ENCODE data around the gene AVEN.

AVEN gene

GRCh38 chr15:34065941-34066340 is 26.9 kb upstream of the AVEN start:
- Histone ChIP-seq H3K4me1 (ENCODE audit: control extremely low read depth in 1 of 4, control insufficient read depth in 4 of 4, insufficient read depth in 4 of 4, low read length in 3 of 4) (peaks cover 0 to 7% (median 1%) of the 10 kb centered on the region in 4 experiments), H3K4me3 (ENCODE audit: control insufficient read depth in 1 of 7, extremely low read depth in 1 of 7, insufficient read depth in 4 of 7, low read depth in 2 of 7, low read length in 6 of 7) (no peak overlapping the region), H3K27me3 (replicated peaks in 2 of 5; ENCODE audit: control insufficient read depth in 4 of 5, insufficient read depth in 5 of 5, low read length in 4 of 5) (no peaks in the 10 kb centered on the region), H3K36me3 (ENCODE audit: control insufficient read depth in 4 of 4, insufficient read depth in 4 of 4, low read length in 3 of 4) (no peaks in the 10 kb centered on the region), H3K27ac (ENCODE audit: insufficient read depth in 1 of 2, low read depth in 1 of 2, low read length in 2 of 2, poor library complexity in 1 of 2, severe bottlenecking in 2 of 2) (no peak overlapping the region), H3K9me3 (ENCODE audit: control extremely low read depth in 1 of 5, control insufficient read depth in 4 of 5, insufficient read depth in 2 of 5, low read depth in 1 of 5, low read length in 4 of 5) (no peaks in the 10 kb centered on the region)
- WGBS (ENCODE audit: insufficient coverage): 96% methylated on average over 8 of the region's 8 CpGs
- ChIA-PET CTCF (interaction anchor here (1.1 to 1.4 kb wide), 2 partner anchors 10 to 23 kb away, joined by 3 to 4 read pairs; no protein-coding TSS in a partner anchor), POLR2A (no interaction called here)
- DNase-seq: no peak

- DNase-seq: no peak
- Histone ChIP-seq H3K4me1 (ENCODE audit: control extremely low read depth in 1 of 4, control insufficient read depth in 4 of 4, insufficient read depth in 4 of 4, low read length in 3 of 4) (peaks cover 0 to 7% (median 1%) of the 10 kb centered on the region in 4 experiments), H3K27ac (ENCODE audit: insufficient read depth in 1 of 2, low read depth in 1 of 2, low read length in 2 of 2, poor library complexity in 1 of 2, severe bottlenecking in 2 of 2) (no peak overlapping the region), H3K36me3 (ENCODE audit: control insufficient read depth in 4 of 4, insufficient read depth in 4 of 4, low read length in 3 of 4) (no peaks in the 10 kb centered on the region), H3K9me3 (ENCODE audit: control extremely low read depth in 1 of 5, control insufficient read depth in 4 of 5, insufficient read depth in 2 of 5, low read depth in 1 of 5, low read length in 4 of 5) (no peaks in the 10 kb centered on the region), H3K27me3 (replicated peaks in 2 of 5; ENCODE audit: control insufficient read depth in 4 of 5, insufficient read depth in 5 of 5, low read length in 4 of 5) (no peaks in the 10 kb centered on the region), H3K4me3 (ENCODE audit: control insufficient read depth in 1 of 7, extremely low read depth in 1 of 7, insufficient read depth in 4 of 7, low read depth in 2 of 7, low read length in 6 of 7) (no peak overlapping the region)
- ChIA-PET POLR2A (no interaction called here), CTCF (interaction anchor here (1.1 to 1.4 kb wide), 4 partner anchors 10 to 144 kb away, joined by 3 to 4 read pairs (median 4); no protein-coding TSS in a partner anchor)
- no CpG with 5 or more reads among the region's 3 CpGs for WGBS (ENCODE audit: insufficient coverage)
These were observed 26.3 kb upstream of the AVEN start for GRCh38 chr15:34065261-34065660.

- DNase-seq: peak in 2 of 3 donors; percentile 43 to 55
- H3K9me3 ChIP-seq (ENCODE audit: control extremely low read depth in 1 of 5, control insufficient read depth in 4 of 5, insufficient read depth in 2 of 5, low read depth in 1 of 5, low read length in 4 of 5): no peaks in the 10 kb centered on the region
- ChIA-PET CTCF (interaction anchor here (1.1 to 2.6 kb wide), 4 partner anchors 31 to 292 kb away, joined by 3 to 7 read pairs (median 4); no protein-coding TSS in a partner anchor), POLR2A (interaction anchor here (0.6 kb wide), 1 partner anchor 201 kb away, joined by 3 read pairs; no protein-coding TSS in a partner anchor)
- no peaks in the 10 kb centered on the region for H3K36me3 ChIP-seq (ENCODE audit: control insufficient read depth in 4 of 4, insufficient read depth in 4 of 4, low read length in 3 of 4)
- no peak overlapping the region for H3K27ac ChIP-seq (ENCODE audit: insufficient read depth in 1 of 2, low read depth in 1 of 2, low read length in 2 of 2, poor library complexity in 1 of 2, severe bottlenecking in 2 of 2)
- peaks cover 0 to 7% (median 1%) of the 10 kb centered on the region in 4 experiments for H3K4me1 ChIP-seq (ENCODE audit: control extremely low read depth in 1 of 4, control insufficient read depth in 4 of 4, insufficient read depth in 4 of 4, low read length in 3 of 4)
- H3K27me3 ChIP-seq (replicated peaks in 2 of 5; ENCODE audit: control insufficient read depth in 4 of 5, insufficient read depth in 5 of 5, low read length in 4 of 5): no peaks in the 10 kb centered on the region
- WGBS (ENCODE audit: insufficient coverage): no CpG with 5 or more reads among the region's 1 CpG
- H3K4me3 ChIP-seq (ENCODE audit: control insufficient read depth in 1 of 7, extremely low read depth in 1 of 7, insufficient read depth in 4 of 7, low read depth in 2 of 7, low read length in 6 of 7): no peak overlapping the region
These were observed 25.4 kb upstream of the AVEN start for GRCh38 chr15:34064438-34064837.

GRCh38 chr15:34059946-34060345 is 20.9 kb upstream of the AVEN start:
- Histone ChIP-seq H3K27me3 (replicated peaks in 2 of 5; ENCODE audit: control insufficient read depth in 4 of 5, insufficient read depth in 5 of 5, low read length in 4 of 5) (no peaks in the 10 kb centered on the region), H3K4me1 (ENCODE audit: control extremely low read depth in 1 of 4, control insufficient read depth in 4 of 4, insufficient read depth in 4 of 4, low read length in 3 of 4) (peaks cover 0 to 7% (median 1%) of the 10 kb centered on the region in 4 experiments), H3K9me3 (ENCODE audit: control extremely low read depth in 1 of 5, control insufficient read depth in 4 of 5, insufficient read depth in 2 of 5, low read depth in 1 of 5, low read length in 4 of 5) (no peaks in the 10 kb centered on the region), H3K36me3 (ENCODE audit: control insufficient read depth in 4 of 4, insufficient read depth in 4 of 4, low read length in 3 of 4) (no peaks in the 10 kb centered on the region), H3K4me3 (ENCODE audit: control insufficient read depth in 1 of 7, extremely low read depth in 1 of 7, insufficient read depth in 4 of 7, low read depth in 2 of 7, low read length in 6 of 7) (no peak overlapping the region), H3K27ac (ENCODE audit: insufficient read depth in 1 of 2, low read depth in 1 of 2, low read length in 2 of 2, poor library complexity in 1 of 2, severe bottlenecking in 2 of 2) (no peak overlapping the region)
- CTCF ChIA-PET: interaction anchor here (1.2 to 2.2 kb wide), 5 partner anchors 17 to 149 kb away, joined by 3 to 8 read pairs (median 4); no protein-coding TSS in a partner anchor
- POLR2A ChIA-PET: no interaction called here
- 100% methylated on average over 3 of the region's 3 CpGs for WGBS (ENCODE audit: insufficient coverage)
- DNase-seq: no peak

GRCh38 chr15:34059476-34059875 is 20.5 kb upstream of the AVEN start:
- CTCF ChIA-PET: interaction anchor here (0.8 to 2.2 kb wide), 6 partner anchors 8 to 150 kb away, joined by 3 to 8 read pairs (median 4); no protein-coding TSS in a partner anchor
- H3K27ac ChIP-seq (ENCODE audit: insufficient read depth in 1 of 2, low read depth in 1 of 2, low read length in 2 of 2, poor library complexity in 1 of 2, severe bottlenecking in 2 of 2): no peak overlapping the region
- DNase-seq: no peak
- no peak overlapping the region for H3K4me3 ChIP-seq (ENCODE audit: control insufficient read depth in 1 of 7, extremely low read depth in 1 of 7, insufficient read depth in 4 of 7, low read depth in 2 of 7, low read length in 6 of 7)
- H3K9me3 ChIP-seq (ENCODE audit: control extremely low read depth in 1 of 5, control insufficient read depth in 4 of 5, insufficient read depth in 2 of 5, low read depth in 1 of 5, low read length in 4 of 5): no peaks in the 10 kb centered on the region
- no peaks in the 10 kb centered on the region for H3K36me3 ChIP-seq (ENCODE audit: control insufficient read depth in 4 of 4, insufficient read depth in 4 of 4, low read length in 3 of 4)
- 74% methylated on average over 2 of the region's 2 CpGs for WGBS (ENCODE audit: insufficient coverage)
- POLR2A ChIA-PET: no interaction called here
- peaks cover 0 to 3% (median under 1%) of the 10 kb centered on the region in 4 experiments for H3K4me1 ChIP-seq (ENCODE audit: control extremely low read depth in 1 of 4, control insufficient read depth in 4 of 4, insufficient read depth in 4 of 4, low read length in 3 of 4)
- H3K27me3 ChIP-seq (replicated peaks in 2 of 5; ENCODE audit: control insufficient read depth in 4 of 5, insufficient read depth in 5 of 5, low read length in 4 of 5): no peaks in the 10 kb centered on the region

- H3K4me3 ChIP-seq (ENCODE audit: control insufficient read depth in 1 of 7, extremely low read depth in 1 of 7, insufficient read depth in 4 of 7, low read depth in 2 of 7, low read length in 6 of 7): no peak overlapping the region
- no peaks in the 10 kb centered on the region for H3K36me3 ChIP-seq (ENCODE audit: control insufficient read depth in 4 of 4, insufficient read depth in 4 of 4, low read length in 3 of 4)
- H3K27me3 ChIP-seq (replicated peaks in 2 of 5; ENCODE audit: control insufficient read depth in 4 of 5, insufficient read depth in 5 of 5, low read length in 4 of 5): no peaks in the 10 kb centered on the region
- no peak for DNase-seq
- H3K27ac ChIP-seq (ENCODE audit: insufficient read depth in 1 of 2, low read depth in 1 of 2, low read length in 2 of 2, poor library complexity in 1 of 2, severe bottlenecking in 2 of 2): no peak overlapping the region
- no peaks in the 10 kb centered on the region for H3K4me1 ChIP-seq (ENCODE audit: control extremely low read depth in 1 of 4, control insufficient read depth in 4 of 4, insufficient read depth in 4 of 4, low read length in 3 of 4)
- CTCF ChIA-PET: interaction anchor here (0.6 kb wide), 1 partner anchor 27 kb away, joined by 3 read pairs; no protein-coding TSS in a partner anchor
- WGBS (ENCODE audit: insufficient coverage): 87% methylated on average over 3 of the region's 5 CpGs
- peaks cover 0 to 6% (median 0%) of the 10 kb centered on the region in 5 experiments for H3K9me3 ChIP-seq (ENCODE audit: control extremely low read depth in 1 of 5, control insufficient read depth in 4 of 5, insufficient read depth in 2 of 5, low read depth in 1 of 5, low read length in 4 of 5)
- POLR2A ChIA-PET: no interaction called here
These were observed 17.9 kb upstream of the AVEN start for GRCh38 chr15:34056911-34057310.

GRCh38 chr15:34055868-34056595 is 17.0 kb upstream of the AVEN start:
- CTCF ChIA-PET: interaction anchor here (1.0 kb wide), 1 partner anchor 47 kb away, joined by 3 read pairs; no protein-coding TSS in a partner anchor
- Histone ChIP-seq H3K27me3 (replicated peaks in 2 of 5; ENCODE audit: control insufficient read depth in 4 of 5, insufficient read depth in 5 of 5, low read length in 4 of 5) (no peaks in the 10 kb centered on the region), H3K4me3 (ENCODE audit: control insufficient read depth in 1 of 7, extremely low read depth in 1 of 7, insufficient read depth in 4 of 7, low read depth in 2 of 7, low read length in 6 of 7) (no peak overlapping the region), H3K27ac (ENCODE audit: insufficient read depth in 1 of 2, low read depth in 1 of 2, low read length in 2 of 2, poor library complexity in 1 of 2, severe bottlenecking in 2 of 2) (no peak overlapping the region), H3K9me3 (ENCODE audit: control extremely low read depth in 1 of 5, control insufficient read depth in 4 of 5, insufficient read depth in 2 of 5, low read depth in 1 of 5, low read length in 4 of 5) (peaks cover 0 to 9% (median 0%) of the 10 kb centered on the region in 5 experiments), H3K4me1 (ENCODE audit: control extremely low read depth in 1 of 4, control insufficient read depth in 4 of 4, insufficient read depth in 4 of 4, low read length in 3 of 4) (no peaks in the 10 kb centered on the region), H3K36me3 (ENCODE audit: control insufficient read depth in 4 of 4, insufficient read depth in 4 of 4, low read length in 3 of 4) (no peaks in the 10 kb centered on the region)
- 100% methylated on average over 1 of the region's 3 CpGs for WGBS (ENCODE audit: insufficient coverage)
- no peak for DNase-seq
- POLR2A ChIA-PET: no interaction called here
